Measurements from ENCODE around the gene ZNF774.
A peak's percentile ranks its signal among the peaks of the same experiment; 100 is the strongest.

ZNF774 gene

GRCh38 chr15:90394074-90394473 lies 42.0 kb downstream of the ZNF774 start:
- CTCF ChIA-PET = interaction anchor here (0.9 to 1.3 kb wide), 2 partner anchors 19 to 27 kb away, joined by 3 to 4 read pairs; no protein-coding TSS in a partner anchor
- POLR2A ChIA-PET = no interaction called here
- Histone ChIP-seq H3K36me3 (ENCODE audit: control insufficient read depth in 4 of 4, insufficient read depth in 4 of 4, low read length in 3 of 4) (peaks cover 2 to 22% (median 11%) of the 10 kb centered on the region in 4 experiments), H3K4me3 (ENCODE audit: control insufficient read depth in 1 of 7, extremely low read depth in 1 of 7, insufficient read depth in 4 of 7, low read depth in 2 of 7, low read length in 6 of 7) (no peak overlapping the region), H3K27ac (ENCODE audit: insufficient read depth in 1 of 2, low read depth in 1 of 2, low read length in 2 of 2, poor library complexity in 1 of 2, severe bottlenecking in 2 of 2) (no peak overlapping the region), H3K4me1 (ENCODE audit: control extremely low read depth in 1 of 4, control insufficient read depth in 4 of 4, insufficient read depth in 4 of 4, low read length in 3 of 4) (peaks cover 0 to 11% (median 7%) of the 10 kb centered on the region in 4 experiments), H3K9me3 (ENCODE audit: control extremely low read depth in 1 of 5, control insufficient read depth in 4 of 5, insufficient read depth in 2 of 5, low read depth in 1 of 5, low read length in 4 of 5) (no peaks in the 10 kb centered on the region), H3K27me3 (replicated peaks in 2 of 5; ENCODE audit: control insufficient read depth in 4 of 5, insufficient read depth in 5 of 5, low read length in 4 of 5) (peaks cover 0 to 4% (median 0%) of the 10 kb centered on the region in 5 experiments)
- DNase-seq = no peak
- WGBS (ENCODE audit: insufficient coverage) = no CpG with 5 or more reads among the region's 1 CpG

GRCh38 chr15:90394748-90395442 lies 42.8 kb downstream of the ZNF774 start:
- CTCF ChIA-PET = interaction anchor here (0.6 to 1.3 kb wide), 3 partner anchors 20 to 251 kb away, joined by 3 to 4 read pairs (median 3); no protein-coding TSS in a partner anchor
- DNase-seq = no peak
- POLR2A ChIA-PET = no interaction called here
- no peak overlapping the region for H3K4me3 ChIP-seq (ENCODE audit: control insufficient read depth in 1 of 7, extremely low read depth in 1 of 7, insufficient read depth in 4 of 7, low read depth in 2 of 7, low read length in 6 of 7)
- no peak overlapping the region for H3K27ac ChIP-seq (ENCODE audit: insufficient read depth in 1 of 2, low read depth in 1 of 2, low read length in 2 of 2, poor library complexity in 1 of 2, severe bottlenecking in 2 of 2)
- H3K36me3 ChIP-seq (ENCODE audit: control insufficient read depth in 4 of 4, insufficient read depth in 4 of 4, low read length in 3 of 4) = peaks cover 2 to 22% (median 11%) of the 10 kb centered on the region in 4 experiments
- peaks cover 0 to 4% (median 3%) of the 10 kb centered on the region in 4 experiments for H3K4me1 ChIP-seq (ENCODE audit: control extremely low read depth in 1 of 4, control insufficient read depth in 4 of 4, insufficient read depth in 4 of 4, low read length in 3 of 4)
- no peaks in the 10 kb centered on the region for H3K9me3 ChIP-seq (ENCODE audit: control extremely low read depth in 1 of 5, control insufficient read depth in 4 of 5, insufficient read depth in 2 of 5, low read depth in 1 of 5, low read length in 4 of 5)
- peaks cover 0 to 4% (median 0%) of the 10 kb centered on the region in 5 experiments for H3K27me3 ChIP-seq (replicated peaks in 2 of 5; ENCODE audit: control insufficient read depth in 4 of 5, insufficient read depth in 5 of 5, low read length in 4 of 5)
- 93% methylated on average over 2 of the region's 12 CpGs for WGBS (ENCODE audit: insufficient coverage)

- Histone ChIP-seq H3K4me1 (ENCODE audit: control extremely low read depth in 1 of 4, control insufficient read depth in 4 of 4, insufficient read depth in 4 of 4, low read length in 3 of 4) (peaks cover 8 to 17% (median 13%) of the 10 kb centered on the region in 4 experiments), H3K4me3 (ENCODE audit: control insufficient read depth in 1 of 7, extremely low read depth in 1 of 7, insufficient read depth in 4 of 7, low read depth in 2 of 7, low read length in 6 of 7) (no peak overlapping the region), H3K27ac (ENCODE audit: insufficient read depth in 1 of 2, low read depth in 1 of 2, low read length in 2 of 2, poor library complexity in 1 of 2, severe bottlenecking in 2 of 2) (no peak overlapping the region), H3K36me3 (ENCODE audit: control insufficient read depth in 4 of 4, insufficient read depth in 4 of 4, low read length in 3 of 4) (peaks cover 0 to 13% (median 7%) of the 10 kb centered on the region in 4 experiments), H3K9me3 (ENCODE audit: control extremely low read depth in 1 of 5, control insufficient read depth in 4 of 5, insufficient read depth in 2 of 5, low read depth in 1 of 5, low read length in 4 of 5) (no peaks in the 10 kb centered on the region), H3K27me3 (replicated peaks in 2 of 5; ENCODE audit: control insufficient read depth in 4 of 5, insufficient read depth in 5 of 5, low read length in 4 of 5) (peaks cover 0 to 2% (median 0%) of the 10 kb centered on the region in 5 experiments)
- CTCF ChIA-PET = interaction anchor here (2.4 kb wide), 1 partner anchor 18 kb away, joined by 6 read pairs; no protein-coding TSS in a partner anchor
- no peak for DNase-seq
- 100% methylated on average over 1 of the region's 4 CpGs for WGBS (ENCODE audit: insufficient coverage)
- POLR2A ChIA-PET = interaction anchor here (1.3 kb wide), 1 partner anchor 14 kb away, joined by 3 read pairs; no protein-coding TSS in a partner anchor
Measured at GRCh38 chr15:90396321-90396720, 44.2 kb downstream of the ZNF774 start.

GRCh38 chr15:90400005-90400758 lies 48.1 kb downstream of the ZNF774 start:
- H3K27me3 ChIP-seq (replicated peaks in 2 of 5; ENCODE audit: control insufficient read depth in 4 of 5, insufficient read depth in 5 of 5, low read length in 4 of 5) = peaks cover 0 to 5% (median 0%) of the 10 kb centered on the region in 5 experiments
- ChIA-PET CTCF (interaction anchor here (1.9 to 2.5 kb wide), 2 partner anchors 12 to 40 kb away, joined by 5 to 6 read pairs; partner anchors contain the start of gene IQGAP1), POLR2A (interaction anchor here (1.1 to 1.2 kb wide), 2 partner anchors 9 to 24 kb away, joined by 3 to 4 read pairs; no protein-coding TSS in a partner anchor)
- peaks cover 0 to 4% (median under 1%) of the 10 kb centered on the region in 4 experiments for H3K36me3 ChIP-seq (ENCODE audit: control insufficient read depth in 4 of 4, insufficient read depth in 4 of 4, low read length in 3 of 4)
- H3K27ac ChIP-seq (ENCODE audit: insufficient read depth in 1 of 2, low read depth in 1 of 2, low read length in 2 of 2, poor library complexity in 1 of 2, severe bottlenecking in 2 of 2) = peak overlapping the region; percentile 67 to 91
- WGBS (ENCODE audit: insufficient coverage) = 71% methylated on average over 1 of the region's 7 CpGs
- H3K4me1 ChIP-seq (ENCODE audit: control extremely low read depth in 1 of 4, control insufficient read depth in 4 of 4, insufficient read depth in 4 of 4, low read length in 3 of 4) = peaks cover 17 to 32% (median 26%) of the 10 kb centered on the region in 4 experiments
- H3K4me3 ChIP-seq (ENCODE audit: control insufficient read depth in 1 of 7, extremely low read depth in 1 of 7, insufficient read depth in 4 of 7, low read depth in 2 of 7, low read length in 6 of 7) = peak overlapping the region in 4 of 7 experiments; percentile 0 to 62 (median 24)
- H3K9me3 ChIP-seq (ENCODE audit: control extremely low read depth in 1 of 5, control insufficient read depth in 4 of 5, insufficient read depth in 2 of 5, low read depth in 1 of 5, low read length in 4 of 5) = no peaks in the 10 kb centered on the region
- DNase-seq = peak in 2 of 3 donors; percentile 38 to 52

- 0% methylated on average over 5 of the region's 7 CpGs for WGBS (ENCODE audit: insufficient coverage)
- Histone ChIP-seq H3K4me1 (ENCODE audit: control extremely low read depth in 1 of 4, control insufficient read depth in 4 of 4, insufficient read depth in 4 of 4, low read length in 3 of 4) (peaks cover 17 to 32% (median 26%) of the 10 kb centered on the region in 4 experiments), H3K9me3 (ENCODE audit: control extremely low read depth in 1 of 5, control insufficient read depth in 4 of 5, insufficient read depth in 2 of 5, low read depth in 1 of 5, low read length in 4 of 5) (no peaks in the 10 kb centered on the region), H3K27me3 (replicated peaks in 2 of 5; ENCODE audit: control insufficient read depth in 4 of 5, insufficient read depth in 5 of 5, low read length in 4 of 5) (peaks cover 0 to 10% (median 0%) of the 10 kb centered on the region in 5 experiments), H3K36me3 (ENCODE audit: control insufficient read depth in 4 of 4, insufficient read depth in 4 of 4, low read length in 3 of 4) (peaks cover 0 to under 1% (median 0%) of the 10 kb centered on the region in 4 experiments), H3K27ac (ENCODE audit: insufficient read depth in 1 of 2, low read depth in 1 of 2, low read length in 2 of 2, poor library complexity in 1 of 2, severe bottlenecking in 2 of 2) (peak overlapping the region; percentile 68 to 91), H3K4me3 (ENCODE audit: control insufficient read depth in 1 of 7, extremely low read depth in 1 of 7, insufficient read depth in 4 of 7, low read depth in 2 of 7, low read length in 6 of 7) (peak overlapping the region in 4 of 7 experiments; percentile 0 to 62 (median 24))
- POLR2A ChIA-PET = interaction anchor here (1.2 kb wide), 1 partner anchor 24 kb away, joined by 4 read pairs; no protein-coding TSS in a partner anchor
- CTCF ChIA-PET = interaction anchor here (1.9 to 2.5 kb wide), 2 partner anchors 13 to 40 kb away, joined by 5 to 6 read pairs; partner anchors contain the start of gene IQGAP1
- peak; percentile 95 to 98 (median 96) for DNase-seq
Measured at GRCh38 chr15:90400759-90401314, 48.8 kb downstream of the ZNF774 start.

- Histone ChIP-seq H3K36me3 (ENCODE audit: control insufficient read depth in 4 of 4, insufficient read depth in 4 of 4, low read length in 3 of 4) (no peaks in the 10 kb centered on the region), H3K4me1 (ENCODE audit: control extremely low read depth in 1 of 4, control insufficient read depth in 4 of 4, insufficient read depth in 4 of 4, low read length in 3 of 4) (peaks cover 17 to 32% (median 26%) of the 10 kb centered on the region in 4 experiments), H3K27ac (ENCODE audit: insufficient read depth in 1 of 2, low read depth in 1 of 2, low read length in 2 of 2, poor library complexity in 1 of 2, severe bottlenecking in 2 of 2) (peak overlapping the region; percentile 68 to 91), H3K9me3 (ENCODE audit: control extremely low read depth in 1 of 5, control insufficient read depth in 4 of 5, insufficient read depth in 2 of 5, low read depth in 1 of 5, low read length in 4 of 5) (no peaks in the 10 kb centered on the region), H3K4me3 (ENCODE audit: control insufficient read depth in 1 of 7, extremely low read depth in 1 of 7, insufficient read depth in 4 of 7, low read depth in 2 of 7, low read length in 6 of 7) (no peak overlapping the region), H3K27me3 (replicated peaks in 2 of 5; ENCODE audit: control insufficient read depth in 4 of 5, insufficient read depth in 5 of 5, low read length in 4 of 5) (peaks cover 0 to 16% (median 5%) of the 10 kb centered on the region in 5 experiments)
- ChIA-PET POLR2A (interaction anchor here (0.5 kb wide), 1 partner anchor 747 kb away, joined by 3 read pairs; no protein-coding TSS in a partner anchor), CTCF (interaction anchor here (1.9 to 2.5 kb wide), 3 partner anchors 13 to 81 kb away, joined by 5 to 7 read pairs (median 6); partner anchors contain the start of gene IQGAP1)
- WGBS (ENCODE audit: insufficient coverage) = no CpG with 5 or more reads among the region's 1 CpG
- peak in 1 of 3 donors; percentile 25 for DNase-seq
Measured at GRCh38 chr15:90401495-90401894, 49.4 kb downstream of the ZNF774 start.
